Uterus (tissue), 4 donors: ENCODE data around the gene MBD1. TPM values are rescaled to one million over a fixed set of nuclear protein-coding genes. Genes with fewer than 3 reads are reported as not detected.
A peak's percentile ranks its signal among the peaks of the same experiment; 100 is the strongest.

Experiments
- DNase-seq, 2 donors: peaks; one replicate each; pipeline ENCODE4 v3.0.0-alpha.2; 2019 to 2020
- H3K27ac ChIP-seq, 2 donors: fragments of 200-600 bp; sonication (generic); 1 replicate in 1 of 2; 2 replicates in 1 of 2; pipeline ENCODE4 v1.5.1; 2016 to 2018
- H3K27me3 ChIP-seq, 2 donors: fragments of 200-600 bp; sonication (generic); one replicate each; pipeline ENCODE4 v1.5.1; 2018 to 2019; ENCODE audit warnings: control low read depth in 1 of 2
- H3K36me3 ChIP-seq, 2 donors: fragments of 200-600 bp; sonication (generic); one replicate each; pipeline ENCODE4 v1.5.1; 2019; ENCODE audit warnings: control low read depth in 1 of 2
- H3K4me1 ChIP-seq, 2 donors: fragments of 200-600 bp; sonication (generic); one replicate each; pipeline ENCODE4 v1.5.1; 2018 to 2019; ENCODE audit warnings: control low read depth in 1 of 2
- H3K4me3 ChIP-seq, 2 donors: fragments of 200-600 bp; sonication (generic); 1 replicate in 1 of 2; 2 replicates in 1 of 2; pipeline ENCODE4 v1.5.1; 2018 to 2019; ENCODE audit warnings: mild to moderate bottlenecking in 1 of 2
- H3K9me3 ChIP-seq, 2 donors: fragments of 200-600 bp; sonication (generic); one replicate each; pipeline ENCODE4 v1.5.1; 2019; ENCODE audit warnings: control low read depth in 1 of 2
- POLR2A ChIP-seq, 2 donors: fragments of 450-650 bp; IDR thresholded peaks; one replicate each; pipeline ENCODE4 v1.6.1; 2016; ENCODE audit warnings: antibody characterized with exemption in 2 of 2, mild to moderate bottlenecking in 1 of 2, moderate library complexity in 1 of 2
- intact Hi-C: fragments of 100-400 bp; cut with DNase I; formaldehyde crosslinking; loops from one replicate; pipeline ENCODE4 v1.15.1; 2023; ENCODE audit warnings: low total_unique reads
- total RNA-seq, 4 donors: library from RNA; depleted of rRNA in 3 of 4; stranded (reverse); fragments of >200 nt in 3 of 4; gene quantifications; one replicate each; pipeline versions ENCODE4 v1.1.0 to v1.2.4, GENCODE V29; 2014 to 2023
- TF ChIP-seq, protein P1 (sequence below), 4 experiments: fragments of 200-600 bp in 2 of 4; fragments of 450-650 bp in 2 of 4; sonication (generic) in 2 of 4; IDR thresholded peaks; one replicate each; pipeline ENCODE4 v1.5.1; 2016 to 2019; ENCODE audit warnings: antibody characterized with exemption in 4 of 4, mild to moderate bottlenecking in 2 of 4, moderate library complexity in 1 of 4
- donor health status: DM: yes; HTN: yes; CAD: no.

MBD1 gene
- 10 to 100 TPM; 20.3 to 82.2 (median 52.7) TPM for total RNA-seq

- intact Hi-C loops: no loop called here
- peak; percentile 97 for DNase-seq
- no peaks in the 10 kb centered on the region for H3K36me3 ChIP-seq
Measured at GRCh38 chr18:50281295-50281971, at the start of gene MBD1. Gene MBD1, minus strand, starts transcription at chr18:50281523. Its CDS starts 1,531 bp downstream, at chr18:50279992.

DNA sequence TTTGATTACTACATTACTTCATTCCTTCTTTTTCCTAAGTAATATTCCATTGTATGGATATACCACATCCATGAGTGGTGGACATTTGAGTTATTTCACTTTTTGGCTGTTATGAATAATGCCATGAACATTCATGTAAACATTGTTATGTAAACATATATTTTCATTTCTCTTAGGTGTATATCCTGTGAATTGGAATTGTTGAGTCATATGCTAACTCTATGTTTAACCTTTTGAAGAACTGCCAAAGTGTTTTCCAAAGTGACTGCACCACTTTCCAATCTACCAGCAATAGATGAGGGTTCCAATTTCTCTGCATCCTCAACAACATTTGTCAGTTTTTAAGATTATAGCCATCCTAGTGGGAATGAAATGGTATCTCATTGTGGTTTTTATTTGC lies 48.9 kb upstream of the MBD1 start:
- no peak overlapping the region for H3K4me3 ChIP-seq
- H3K36me3 ChIP-seq: no peaks in the 10 kb centered on the region
- DNase-seq: no peak
- intact Hi-C loops: no loop called here
- H3K9me3 ChIP-seq: no peaks in the 10 kb centered on the region
- H3K27me3 ChIP-seq: no peaks in the 10 kb centered on the region
- TF ChIP-seq, protein P1, sequence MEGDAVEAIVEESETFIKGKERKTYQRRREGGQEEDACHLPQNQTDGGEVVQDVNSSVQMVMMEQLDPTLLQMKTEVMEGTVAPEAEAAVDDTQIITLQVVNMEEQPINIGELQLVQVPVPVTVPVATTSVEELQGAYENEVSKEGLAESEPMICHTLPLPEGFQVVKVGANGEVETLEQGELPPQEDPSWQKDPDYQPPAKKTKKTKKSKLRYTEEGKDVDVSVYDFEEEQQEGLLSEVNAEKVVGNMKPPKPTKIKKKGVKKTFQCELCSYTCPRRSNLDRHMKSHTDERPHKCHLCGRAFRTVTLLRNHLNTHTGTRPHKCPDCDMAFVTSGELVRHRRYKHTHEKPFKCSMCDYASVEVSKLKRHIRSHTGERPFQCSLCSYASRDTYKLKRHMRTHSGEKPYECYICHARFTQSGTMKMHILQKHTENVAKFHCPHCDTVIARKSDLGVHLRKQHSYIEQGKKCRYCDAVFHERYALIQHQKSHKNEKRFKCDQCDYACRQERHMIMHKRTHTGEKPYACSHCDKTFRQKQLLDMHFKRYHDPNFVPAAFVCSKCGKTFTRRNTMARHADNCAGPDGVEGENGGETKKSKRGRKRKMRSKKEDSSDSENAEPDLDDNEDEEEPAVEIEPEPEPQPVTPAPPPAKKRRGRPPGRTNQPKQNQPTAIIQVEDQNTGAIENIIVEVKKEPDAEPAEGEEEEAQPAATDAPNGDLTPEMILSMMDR (IDR thresholded peaks at IDR 0.05): no peak
- TF ChIP-seq POLR2A (IDR thresholded peaks at IDR 0.05): no peak
- no peak overlapping the region for H3K27ac ChIP-seq
- H3K4me1 ChIP-seq: no peaks in the 10 kb centered on the region

More at GRCh38 chr18:50281295-50281971, at the start of gene MBD1:
- H3K9me3 ChIP-seq: no peaks in the 10 kb centered on the region
- TF ChIP-seq POLR2A (IDR thresholded peaks at IDR 0.05): peak; percentile 29 to 87
- TF ChIP-seq, protein P1 (IDR thresholded peaks at IDR 0.05): peak; percentile 16 to 68 (median 34)
- peak within 1 kb of the TSS; percentile 69 to 98 for H3K4me3 ChIP-seq
- peaks cover 4 to 7% of the 10 kb centered on the region in 2 donors for H3K4me1 ChIP-seq
- no peaks in the 10 kb centered on the region for H3K27me3 ChIP-seq
- peak within 1 kb of the TSS; percentile 94 to 96 for H3K27ac ChIP-seq

GRCh38 chr18:50327983-50328382 lies 46.7 kb upstream of the MBD1 start:
- Histone ChIP-seq H3K4me3 (no peak overlapping the region), H3K4me1 (no peaks in the 10 kb centered on the region), H3K27me3 (no peaks in the 10 kb centered on the region), H3K9me3 (no peaks in the 10 kb centered on the region), H3K36me3 (no peaks in the 10 kb centered on the region), H3K27ac (no peak overlapping the region)
- no peak for TF ChIP-seq POLR2A (IDR thresholded peaks at IDR 0.05)
- TF ChIP-seq, protein P1 (IDR thresholded peaks at IDR 0.05): no peak
- intact Hi-C loops: no loop called here
- DNase-seq: no peak

- Histone ChIP-seq H3K27me3 (no peaks in the 10 kb centered on the region), H3K9me3 (no peaks in the 10 kb centered on the region), H3K4me1 (no peaks in the 10 kb centered on the region), H3K27ac (no peak overlapping the region), H3K4me3 (no peak overlapping the region), H3K36me3 (no peaks in the 10 kb centered on the region)
- intact Hi-C loops: no loop called here
- TF ChIP-seq, protein P1 (IDR thresholded peaks at IDR 0.05): no peak
- no peak for TF ChIP-seq POLR2A (IDR thresholded peaks at IDR 0.05)
- DNase-seq: no peak
Measured at GRCh38 chr18:50320719-50321118, 39.4 kb upstream of the MBD1 start.

GRCh38 chr18:50315100-50315871 lies 34.0 kb upstream of the MBD1 start:
- H3K27ac ChIP-seq: no peak overlapping the region
- no peaks in the 10 kb centered on the region for H3K4me1 ChIP-seq
- H3K9me3 ChIP-seq: no peaks in the 10 kb centered on the region
- DNase-seq: no peak
- H3K4me3 ChIP-seq: no peak overlapping the region
- TF ChIP-seq POLR2A (IDR thresholded peaks at IDR 0.05): no peak
- TF ChIP-seq, protein P1 (IDR thresholded peaks at IDR 0.05): no peak
- no peaks in the 10 kb centered on the region for H3K27me3 ChIP-seq
- no peaks in the 10 kb centered on the region for H3K36me3 ChIP-seq
- intact Hi-C loops: no loop called here
